Bladder microvascular endothelial cell (primary cell): ENCODE results near the gene FUBP1. TPM values are rescaled to one million over a fixed set of nuclear protein-coding genes. Genes with fewer than 3 reads are reported as not detected.

Experiments
- total RNA-seq: library from RNA; depleted of rRNA; stranded (reverse); fragments of >200 nt; gene quantifications from 2 replicates; pipeline ENCODE4 v1.2.3, GENCODE V29; 2014

The FUBP1 gene
- total RNA-seq, result 89.4 and 147 TPM in 2 replicates

DNA sequence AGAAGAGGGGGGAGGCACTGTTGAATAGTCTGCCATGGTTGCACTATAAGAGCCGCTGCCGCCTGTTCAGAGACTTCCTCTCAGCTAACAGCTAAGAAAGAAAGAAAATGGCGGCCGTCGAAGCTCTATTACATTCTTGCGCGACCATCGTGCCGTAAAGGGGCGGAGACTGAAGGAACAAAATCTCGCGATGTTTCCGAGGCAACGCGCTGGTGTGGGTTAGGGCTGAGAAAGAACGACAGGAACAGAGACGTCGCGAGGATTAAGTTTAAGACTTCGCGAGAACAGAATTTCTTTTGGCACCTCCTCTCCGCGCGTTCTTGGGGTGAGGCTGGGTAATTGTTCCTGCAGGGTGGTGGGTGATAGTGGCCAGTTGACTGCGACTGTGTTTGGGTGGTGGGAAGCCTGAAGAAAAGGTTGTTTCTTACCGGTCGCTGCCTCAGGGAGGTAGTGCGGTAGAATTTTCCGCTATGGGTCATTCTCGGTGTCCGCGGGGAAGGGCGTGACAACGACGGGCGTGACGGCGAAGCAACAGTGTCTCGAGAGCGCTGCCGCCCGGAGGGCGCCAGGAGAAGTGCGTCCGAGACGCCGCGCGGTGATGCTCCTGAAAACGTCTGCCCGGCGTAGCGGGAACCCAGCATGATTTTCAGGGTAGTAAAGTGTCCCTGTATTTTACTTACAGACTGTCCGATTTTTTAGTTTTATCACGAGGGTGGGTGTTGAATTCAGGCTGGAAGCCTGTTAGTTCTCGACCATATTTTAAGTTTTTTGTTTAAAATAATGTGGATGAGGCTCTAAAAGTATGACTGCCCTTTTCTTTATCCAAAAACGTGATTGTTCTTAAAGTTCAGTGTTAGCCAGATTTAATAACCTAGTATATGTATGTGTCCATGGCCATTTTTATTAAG, at the start of gene FUBP1:
Gene FUBP1, minus strand, starts transcription at position 104 of the 908 bp plus-strand sequence. Its CDS starts 68 bp downstream, at position 36.

DNA sequence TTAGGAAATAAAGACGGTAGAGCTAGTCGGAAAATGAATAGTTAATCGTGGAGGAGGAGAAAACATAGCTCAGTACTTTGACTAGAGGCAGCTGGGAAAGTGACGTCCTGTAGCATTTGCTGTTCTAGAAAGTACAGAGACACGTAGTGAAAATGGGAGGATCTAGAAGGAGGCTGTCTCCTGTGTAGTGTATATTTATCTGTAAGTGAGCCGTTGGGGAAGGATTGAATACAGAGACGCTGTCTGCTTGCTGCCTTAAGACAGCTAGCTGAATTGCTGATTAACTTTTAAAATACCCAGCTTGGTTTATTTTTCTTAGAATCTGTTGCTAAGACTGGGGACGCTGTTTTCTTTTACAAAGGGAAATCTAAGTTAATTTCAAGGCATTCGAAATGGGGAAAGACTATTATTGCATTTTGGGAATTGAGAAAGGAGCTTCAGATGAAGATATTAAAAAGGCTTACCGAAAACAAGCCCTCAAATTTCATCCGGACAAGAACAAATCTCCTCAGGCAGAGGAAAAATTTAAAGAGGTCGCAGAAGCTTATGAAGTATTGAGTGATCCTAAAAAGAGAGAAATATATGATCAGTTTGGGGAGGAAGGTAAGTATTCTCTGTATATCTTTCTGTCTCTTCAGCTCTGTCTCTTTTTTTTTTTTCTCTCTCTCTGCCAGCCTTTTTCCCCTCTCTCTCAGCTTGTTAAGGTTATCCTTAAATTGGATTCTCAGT, 26.0 kb upstream of the FUBP1 start, which contains the start of gene DNAJB4:
Gene DNAJB4, plus strand, starts transcription at position 221 of the 729 bp plus-strand sequence. Its CDS starts 172 bp downstream, at position 393.

Other genes starting within 250 kb of the FUBP1 start
- 41.1 and 106 TPM in 2 replicates for gene USP33, start 219.2 kb downstream of the FUBP1 start, total RNA-seq
- gene MIGA1, start 199.4 kb downstream of the FUBP1 start, total RNA-seq, result 5.2 and 17.9 TPM in 2 replicates
- 0.49 and 6.9 TPM in 2 replicates for gene NEXN, start 90.4 kb downstream of the FUBP1 start, total RNA-seq
- gene DNAJB4, start 25.9 kb upstream of the FUBP1 start, total RNA-seq, result 75.9 and 279 TPM in 2 replicates
- gene GIPC2, start 66.9 kb upstream of the FUBP1 start, total RNA-seq, result 14.4 and 21.7 TPM in 2 replicates